ENCODE results near the gene LYST.

Gene LYST

GRCh38 chr1:235859789-235860188 lies 6.9 kb downstream of the LYST start:
- no peak for TF ChIP-seq TAF1 (IDR thresholded peaks at IDR 0.05; ENCODE audit: borderline replicate concordance, insufficient read depth, low read length)
- no peak for TF ChIP-seq POLR2AphosphoS5 (IDR thresholded peaks at IDR 0.05; ENCODE audit: low read depth, low read length)
- TF ChIP-seq FOXP2 (optimal IDR thresholded peaks at IDR 0.05; ENCODE audit: borderline replicate concordance, extremely low read depth, extremely low read length, insufficient read depth) = no peak
- no peak for TF ChIP-seq REST (IDR thresholded peaks at IDR 0.05; ENCODE audit: insufficient read depth in 1 of 2, low read depth in 2 of 2, low read length in 2 of 2)
- no peak for TF ChIP-seq SIN3A (IDR thresholded peaks at IDR 0.05; ENCODE audit: borderline replicate concordance, insufficient read depth, low read length)

- TF ChIP-seq POLR2AphosphoS5 (IDR thresholded peaks at IDR 0.05; ENCODE audit: low read depth, low read length) (no peak), SIN3A (IDR thresholded peaks at IDR 0.05; ENCODE audit: borderline replicate concordance, insufficient read depth, low read length) (no peak), FOXP2 (optimal IDR thresholded peaks at IDR 0.05; ENCODE audit: borderline replicate concordance, extremely low read depth, extremely low read length, insufficient read depth) (no peak), TAF1 (IDR thresholded peaks at IDR 0.05; ENCODE audit: borderline replicate concordance, insufficient read depth, low read length) (no peak), REST (IDR thresholded peaks at IDR 0.05; ENCODE audit: insufficient read depth in 1 of 2, low read depth in 2 of 2, low read length in 2 of 2) (no peak)
Observed at GRCh38 chr1:235858766-235859165, 7.9 kb downstream of the LYST start.

- TF ChIP-seq REST (IDR thresholded peaks at IDR 0.05; ENCODE audit: insufficient read depth in 1 of 2, low read depth in 2 of 2, low read length in 2 of 2) = no peak
- no peak for TF ChIP-seq SIN3A (IDR thresholded peaks at IDR 0.05; ENCODE audit: borderline replicate concordance, insufficient read depth, low read length)
- no peak for TF ChIP-seq FOXP2 (optimal IDR thresholded peaks at IDR 0.05; ENCODE audit: borderline replicate concordance, extremely low read depth, extremely low read length, insufficient read depth)
- TF ChIP-seq POLR2AphosphoS5 (IDR thresholded peaks at IDR 0.05; ENCODE audit: low read depth, low read length) = no peak
- TF ChIP-seq TAF1 (IDR thresholded peaks at IDR 0.05; ENCODE audit: borderline replicate concordance, insufficient read depth, low read length) = no peak
Observed at GRCh38 chr1:235857756-235858155, 8.9 kb downstream of the LYST start.

GRCh38 chr1:235855811-235856429 lies 10.8 kb downstream of the LYST start:
- TF ChIP-seq REST (IDR thresholded peaks at IDR 0.05; ENCODE audit: insufficient read depth in 1 of 2, low read depth in 2 of 2, low read length in 2 of 2) (no peak), SIN3A (IDR thresholded peaks at IDR 0.05; ENCODE audit: borderline replicate concordance, insufficient read depth, low read length) (no peak), TAF1 (IDR thresholded peaks at IDR 0.05; ENCODE audit: borderline replicate concordance, insufficient read depth, low read length) (no peak), FOXP2 (optimal IDR thresholded peaks at IDR 0.05; ENCODE audit: borderline replicate concordance, extremely low read depth, extremely low read length, insufficient read depth) (no peak), POLR2AphosphoS5 (IDR thresholded peaks at IDR 0.05; ENCODE audit: low read depth, low read length) (no peak)

All from PFSK-1 (cell line).